Articular chondrocyte of knee joint (primary cell): ENCODE measurements around the gene DNAAF1. TPM values are rescaled to one million over a fixed set of nuclear protein-coding genes. Genes with fewer than 3 reads are reported as not detected.

Source experiments
- total RNA-seq: library from RNA; depleted of rRNA; stranded (reverse); fragments of >200 nt; gene quantifications from 2 replicates; pipeline ENCODE4 v1.2.3, GENCODE V29; 2012

The DNAAF1 gene
- 0.11 TPM in 1 of 2 replicates, not detected in the other for total RNA-seq

DNA sequence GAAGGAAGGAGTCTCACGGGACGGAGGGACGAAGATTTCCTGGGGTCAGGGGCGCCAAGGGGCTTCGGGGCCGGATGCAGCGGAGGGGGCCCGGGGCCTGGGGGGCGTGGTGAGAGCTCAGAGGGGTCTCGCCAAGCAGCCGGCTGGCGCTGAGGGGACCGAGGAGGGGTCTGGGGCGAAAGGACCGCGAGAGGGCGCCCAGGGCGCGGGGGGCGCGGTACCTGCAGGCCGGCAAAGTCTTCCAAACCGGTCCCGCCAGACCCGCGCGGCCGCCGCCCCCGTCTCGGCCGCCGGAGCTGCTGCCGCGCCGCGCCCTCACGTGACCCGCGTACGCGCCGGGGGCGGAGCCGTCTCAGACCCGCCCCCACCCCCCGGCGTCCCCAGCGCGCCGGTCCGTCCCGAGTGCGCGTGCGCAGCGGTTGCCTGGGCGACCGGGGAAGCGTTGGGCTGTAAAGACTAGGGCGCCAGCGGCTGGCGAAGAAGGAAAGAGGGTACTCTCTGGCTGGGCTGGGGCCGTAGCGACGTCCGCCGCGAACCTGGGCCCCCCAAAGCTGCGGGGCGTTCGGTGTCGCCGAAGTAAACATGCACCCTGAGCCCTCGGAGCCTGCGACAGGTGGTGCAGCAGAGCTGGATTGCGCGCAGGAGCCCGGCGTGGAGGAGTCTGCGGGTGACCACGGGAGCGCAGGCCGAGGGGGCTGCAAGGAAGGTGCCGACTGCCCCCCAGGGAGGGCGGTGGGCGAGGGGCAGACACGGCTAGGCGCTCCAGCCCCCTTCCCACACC is at the start of gene DNAAF1, which contains the start of gene HSDL1:
Gene DNAAF1 (plus strand): TSS at position 450 of the 781 bp plus-strand sequence. CDS start 133 bp downstream, at position 583.
Gene HSDL1 (minus strand): TSS at position 319 of the 781 bp plus-strand sequence. CDS start 13,856 bp downstream, outside the sequence.

DNA sequence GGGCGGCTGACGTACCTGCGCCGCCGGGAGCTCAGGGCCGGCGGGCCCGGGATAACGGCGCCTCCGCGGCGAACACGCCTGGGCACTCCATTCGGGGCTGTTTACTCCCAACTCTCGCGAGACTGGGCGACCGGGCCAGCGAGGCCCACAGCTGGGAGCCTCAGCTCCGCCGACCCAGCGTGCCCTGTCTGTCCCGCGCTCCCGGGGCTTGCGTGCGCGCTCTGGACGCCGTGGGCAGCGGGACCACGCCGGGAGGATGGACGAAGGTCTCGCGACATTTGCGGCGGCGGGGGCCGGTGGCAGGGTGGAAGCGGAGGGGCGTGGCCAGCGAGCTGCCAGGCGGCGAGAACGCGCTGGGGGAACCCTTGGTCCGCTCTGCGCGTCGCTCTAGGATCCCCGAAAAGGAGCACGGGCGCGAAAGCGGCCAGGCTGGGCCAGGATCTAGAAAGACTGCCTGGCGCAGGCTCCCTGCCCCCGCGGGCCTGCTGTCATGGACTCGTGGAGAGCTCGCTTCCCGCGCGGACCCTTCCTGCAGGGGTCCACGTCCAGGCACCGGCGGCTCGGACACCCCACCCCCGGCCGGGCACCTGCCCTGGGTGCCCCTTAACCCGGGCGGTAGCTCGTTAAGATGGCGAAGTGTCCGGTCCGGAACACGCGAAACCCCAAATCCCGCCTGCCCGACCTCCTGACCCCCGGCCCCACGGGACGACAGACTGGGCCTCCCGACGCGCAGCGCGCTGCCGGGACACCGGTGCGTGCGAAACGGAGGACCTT is 28.2 kb upstream of the DNAAF1 start, which contains the start of gene MBTPS1:
Gene MBTPS1 (minus strand): TSS at position 223 of the 774 bp plus-strand sequence. CDS start 15,159 bp downstream, outside the sequence.

DNA sequence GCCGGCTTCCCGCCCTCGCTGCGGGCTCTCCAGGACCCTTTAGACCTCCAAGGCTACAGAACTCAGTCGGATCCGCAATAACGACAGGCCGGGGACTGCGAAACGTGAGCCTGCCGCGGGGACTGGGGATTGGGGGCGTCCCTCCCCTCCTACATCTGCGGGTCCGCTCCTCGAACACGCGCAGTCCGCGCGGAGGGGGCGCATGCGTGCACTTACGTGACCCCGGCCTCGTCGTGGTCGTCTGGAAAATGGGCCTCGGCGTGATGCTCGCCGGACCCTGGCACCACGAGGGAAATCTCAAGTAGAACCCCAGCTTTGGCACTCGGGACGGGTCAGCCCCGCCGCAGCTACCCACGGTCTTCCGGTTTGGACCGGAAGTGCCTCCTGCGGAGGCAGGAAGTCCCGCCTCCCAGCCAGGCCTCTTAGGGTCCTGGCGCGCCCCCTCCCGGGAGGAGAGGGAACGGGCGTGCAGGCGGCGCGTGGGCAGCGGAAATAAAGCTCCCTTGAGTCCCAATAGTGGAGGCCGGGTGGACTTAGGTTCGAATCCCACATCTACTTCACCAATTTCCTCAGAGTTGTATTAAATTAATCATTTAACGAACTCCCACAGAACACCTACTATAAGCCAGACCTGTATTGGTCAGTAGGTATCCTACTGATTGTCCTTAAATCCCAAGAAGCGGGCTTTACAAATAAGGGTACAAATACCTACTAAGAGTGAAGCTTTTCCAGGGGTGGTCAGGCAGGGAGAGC is 41.8 kb downstream of the DNAAF1 start, which contains the start of gene TAF1C:
Gene TAF1C (minus strand): TSS at position 373 of the 753 bp plus-strand sequence. CDS start 2,069 bp downstream, outside the sequence.

DNA sequence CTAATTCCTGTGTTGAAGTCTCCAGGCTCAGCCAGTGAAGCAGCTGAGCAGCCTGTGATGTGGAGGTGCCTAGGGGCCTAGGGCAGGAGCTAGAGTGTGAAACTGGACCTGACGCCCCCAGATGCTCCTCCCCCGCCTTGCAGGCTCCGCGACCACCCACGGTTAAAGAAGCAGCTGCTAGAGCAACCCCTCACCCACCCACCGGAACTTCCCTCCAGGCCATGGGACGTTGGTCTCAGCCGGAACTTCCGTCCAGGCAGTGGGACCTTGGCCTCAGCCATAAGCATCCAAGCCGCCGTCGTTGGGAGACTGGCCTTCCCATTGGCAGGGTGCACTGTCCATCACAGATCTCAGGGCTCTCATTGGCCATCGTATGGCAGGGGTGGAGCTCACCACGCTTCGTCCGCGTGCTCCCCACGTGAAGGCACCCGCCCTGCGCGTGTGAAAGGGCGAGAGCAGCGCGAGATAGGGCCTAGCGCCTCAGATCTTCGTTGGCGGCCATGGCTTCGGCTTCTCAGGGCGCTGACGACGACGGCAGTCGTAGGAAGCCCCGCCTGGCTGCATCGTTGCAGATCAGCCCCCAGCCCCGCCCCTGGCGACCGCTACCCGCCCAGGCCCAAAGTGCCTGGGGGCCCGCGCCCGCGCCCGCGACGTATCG is 45.8 kb downstream of the DNAAF1 start, which contains the start of gene ADAD2:
Gene ADAD2 (plus strand): TSS at position 427 of the 658 bp plus-strand sequence. CDS start 74 bp downstream, at position 501.

Other genes starting within 250 kb of the DNAAF1 start
- gene MLYCD, start 246.2 kb upstream of the DNAAF1 start, total RNA-seq = 5.0 and 5.6 TPM in 2 replicates
- gene OSGIN1, start 192.1 kb upstream of the DNAAF1 start, total RNA-seq = 3.9 and 4.1 TPM in 2 replicates
- 0.13 TPM in 1 of 2 replicates, not detected in the other for gene NECAB2, start 177.1 kb upstream of the DNAAF1 start, total RNA-seq
- not detected in 2 replicates for gene SLC38A8, start 102.5 kb upstream of the DNAAF1 start, total RNA-seq
- gene MBTPS1, start 28.4 kb upstream of the DNAAF1 start, total RNA-seq = 96.6 and 112 TPM in 2 replicates
- 17.9 and 19.8 TPM in 2 replicates for gene HSDL1, start 131 bp upstream of the DNAAF1 start, total RNA-seq
- gene TAF1C, start 41.7 kb downstream of the DNAAF1 start, total RNA-seq = 15.8 and 17.9 TPM in 2 replicates
- gene ADAD2, start 45.8 kb downstream of the DNAAF1 start, total RNA-seq = not detected in 2 replicates
- not detected in 2 replicates for gene KCNG4, start 94.7 kb downstream of the DNAAF1 start, total RNA-seq
- gene WFDC1, start 149.6 kb downstream of the DNAAF1 start, total RNA-seq = 0.43 and 0.52 TPM in 2 replicates
- gene ATP2C2, start 223.2 kb downstream of the DNAAF1 start, total RNA-seq = not detected in 2 replicates